DMS 273 (cell line): Measurements from ENCODE around the gene CELSR1.
A peak's percentile ranks its signal among the peaks of the same experiment; 100 is the strongest.

Experiments used
- DNase-seq: peaks from one replicate; lab custom pipeline; 2025; ENCODE audit not compliant: unreplicated experiment; lab: John Stamatoyannopoulos, UW

Gene CELSR1

DNA sequence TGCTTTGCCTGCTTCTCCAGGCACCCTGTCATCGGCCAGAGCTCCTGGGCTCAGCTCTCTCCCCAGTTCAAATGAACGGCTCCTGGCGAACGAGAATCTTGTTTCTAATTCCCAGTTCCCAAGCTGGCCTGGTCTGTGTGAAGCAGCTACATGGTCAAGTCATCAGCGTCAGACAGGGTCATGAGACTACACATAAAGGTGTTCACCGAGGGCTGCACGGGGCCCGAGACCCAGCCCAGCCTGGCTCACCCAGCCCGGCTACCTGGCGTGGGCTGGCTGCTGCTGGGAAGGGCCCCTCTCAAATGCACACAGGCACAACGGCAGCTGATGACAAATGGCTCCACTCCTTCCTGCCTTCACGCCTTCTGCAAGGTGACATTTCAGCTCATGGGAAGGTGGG lies 14.6 kb upstream of the CELSR1 start:
- no peak for DNase-seq

DNA sequence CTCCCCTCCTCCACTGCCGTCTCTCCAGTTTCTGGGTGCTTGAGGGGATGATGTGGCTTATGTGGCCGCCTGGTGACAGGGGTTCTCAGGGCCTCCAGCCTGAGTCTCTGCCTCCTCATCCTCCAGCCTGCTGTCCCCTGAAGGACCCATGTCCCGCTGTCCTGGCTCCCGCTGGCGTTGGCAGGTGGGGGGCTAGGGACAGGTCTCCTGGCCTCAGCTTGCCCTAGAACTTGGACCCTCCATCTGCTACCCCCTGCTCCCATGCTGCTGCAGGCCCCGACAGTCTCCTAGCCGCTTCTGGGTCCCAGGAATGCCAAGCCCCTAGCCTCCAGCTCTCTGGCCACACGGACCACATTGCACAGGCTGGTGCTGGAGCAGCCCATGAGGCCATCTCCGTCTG lies 13.9 kb upstream of the CELSR1 start:
- no peak for DNase-seq

GRCh38 chr22:46549971-46550641 lies 12.7 kb upstream of the CELSR1 start:
- DNase-seq: no peak

DNA sequence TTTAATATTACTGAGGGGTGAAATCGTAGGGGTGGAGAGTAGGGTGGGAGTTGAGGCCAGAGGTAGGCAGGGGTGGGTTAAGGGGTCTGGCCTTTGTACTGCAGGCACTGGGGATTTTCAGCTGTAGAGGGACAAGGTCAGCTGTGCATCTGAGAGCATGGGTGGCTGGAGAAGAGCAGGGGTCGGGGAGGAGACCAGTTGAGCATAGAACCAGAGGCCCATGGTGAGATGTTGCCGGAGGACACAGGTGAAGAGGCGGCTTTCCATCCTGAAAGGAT lies 12.1 kb upstream of the CELSR1 start:
- DNase-seq: no peak

DNA sequence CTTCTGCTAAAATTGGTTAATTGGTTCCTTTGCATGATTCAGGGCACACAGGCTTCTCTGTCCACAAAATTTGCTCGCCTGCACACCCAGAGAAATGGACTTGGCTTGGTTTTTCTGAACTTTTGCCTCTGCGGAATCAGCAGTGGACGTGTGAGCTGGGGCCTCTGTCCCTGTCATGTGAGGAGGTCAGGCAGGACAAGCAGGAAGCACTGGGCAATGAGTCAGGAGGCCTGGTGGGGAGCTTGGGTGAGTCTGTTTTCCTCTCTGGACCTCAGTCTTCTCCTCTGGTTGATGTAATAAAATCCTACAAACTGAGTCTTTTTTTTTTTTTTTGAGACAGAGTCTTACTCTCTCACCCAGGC lies 10.4 kb upstream of the CELSR1 start:
- DNase-seq: no peak

DNA sequence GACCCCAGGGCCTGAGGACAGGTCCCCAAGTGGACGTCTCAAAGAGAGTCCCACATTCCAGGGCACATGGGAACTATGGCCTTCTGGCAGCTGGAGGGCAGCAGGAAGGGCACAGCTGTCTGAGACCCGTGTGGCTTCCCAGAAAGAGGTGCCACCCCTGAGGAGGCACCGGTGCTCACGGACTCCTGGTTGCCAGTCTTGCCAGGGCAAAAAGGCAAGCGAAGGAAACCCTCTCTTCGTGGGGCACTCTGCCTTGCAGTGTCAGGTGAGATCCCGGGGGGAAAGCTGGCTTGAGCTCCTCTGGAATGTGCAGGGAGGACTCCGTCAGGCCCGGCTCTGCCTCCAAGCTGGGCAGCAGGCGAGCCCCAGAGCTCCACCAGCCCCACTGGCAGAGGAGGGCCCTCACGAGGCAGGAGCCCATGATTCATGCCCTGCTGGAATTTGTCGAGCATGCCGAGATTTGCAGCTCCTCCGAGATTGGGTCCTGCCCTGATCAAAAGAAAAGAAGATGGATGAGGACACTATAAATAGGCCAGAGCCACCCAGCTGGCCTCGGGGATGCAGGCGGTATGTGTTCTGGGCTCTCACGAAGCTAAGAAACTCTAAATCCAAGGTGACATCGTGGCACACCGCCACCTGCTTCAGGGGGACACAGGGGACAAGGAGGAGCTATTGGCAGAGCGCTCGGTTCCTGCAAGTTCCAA lies 9.9 kb upstream of the CELSR1 start:
- DNase-seq: no peak

GRCh38 chr22:46546466-46547178 lies 9.2 kb upstream of the CELSR1 start:
- no peak for DNase-seq

GRCh38 chr22:46545086-46545792 lies 7.8 kb upstream of the CELSR1 start:
- no peak for DNase-seq

DNA sequence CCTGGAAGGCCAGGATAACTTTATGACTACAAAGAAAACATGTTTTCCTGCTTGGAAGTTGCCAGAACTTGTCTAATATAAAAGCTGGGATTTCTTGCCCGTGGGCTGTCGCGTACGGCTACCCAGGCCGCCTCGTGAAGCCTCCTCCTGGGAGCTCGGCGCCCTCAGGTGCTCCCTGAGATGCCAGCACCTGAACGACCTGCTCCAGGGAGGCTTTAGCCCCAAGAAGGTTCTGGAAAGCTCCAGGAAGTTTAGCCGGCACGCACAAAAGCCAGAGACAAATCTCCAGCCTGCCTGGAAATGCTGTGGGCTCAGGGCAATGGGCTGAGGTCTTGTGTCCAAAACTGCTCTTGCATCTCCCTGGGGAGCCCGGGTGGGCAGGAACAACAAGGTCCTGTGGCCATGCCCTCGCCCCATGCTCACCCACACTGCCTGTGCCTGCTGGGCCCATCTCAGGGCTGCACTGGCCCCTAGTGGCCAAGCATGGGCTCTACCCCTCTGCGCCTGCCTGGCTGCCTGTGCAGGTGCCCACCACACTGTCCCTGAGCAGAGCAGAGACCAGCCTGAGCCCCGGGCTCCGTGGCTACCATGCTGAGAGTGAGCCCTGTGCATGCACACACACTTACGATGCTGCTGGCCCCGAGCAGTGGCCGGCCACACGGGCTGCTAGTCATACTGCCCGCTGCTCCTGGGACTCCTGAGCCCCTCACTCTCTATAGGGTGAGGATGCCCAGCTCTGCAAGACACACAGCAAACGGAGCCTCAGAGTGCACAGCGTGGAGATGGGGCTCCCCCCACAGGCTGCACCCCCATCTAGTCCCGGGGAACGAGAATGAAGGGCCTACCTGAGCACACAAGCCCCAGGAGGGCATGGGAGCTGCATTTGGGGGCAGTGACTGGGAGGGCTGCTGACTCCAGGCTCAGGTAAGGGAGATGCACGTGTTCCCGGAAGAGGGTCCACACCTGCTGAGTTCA lies 4.9 kb upstream of the CELSR1 start:
- DNase-seq: peak; percentile 76

GRCh38 chr22:46541536-46541935 lies 4.1 kb upstream of the CELSR1 start:
- DNase-seq: no peak

DNA sequence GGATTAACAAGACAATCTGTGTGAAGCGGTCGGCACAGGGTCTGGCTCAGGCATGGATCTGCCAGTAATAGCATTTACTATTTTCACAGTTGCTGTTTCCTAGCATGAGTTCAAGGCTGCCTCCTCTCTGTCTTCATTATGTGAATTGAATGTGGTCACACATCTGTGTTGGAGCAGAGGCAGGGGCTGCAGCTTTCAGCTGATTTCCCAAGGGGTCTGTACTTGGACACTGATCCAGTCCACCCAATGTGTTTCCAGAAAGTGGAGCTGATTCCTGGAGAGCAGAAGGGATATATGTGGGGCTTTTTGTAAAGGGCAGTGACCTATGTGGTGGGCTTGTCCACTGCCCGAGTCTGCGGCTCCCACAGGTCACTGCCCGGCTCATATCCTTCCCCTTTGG lies 3.5 kb upstream of the CELSR1 start:
- DNase-seq: no peak

DNA sequence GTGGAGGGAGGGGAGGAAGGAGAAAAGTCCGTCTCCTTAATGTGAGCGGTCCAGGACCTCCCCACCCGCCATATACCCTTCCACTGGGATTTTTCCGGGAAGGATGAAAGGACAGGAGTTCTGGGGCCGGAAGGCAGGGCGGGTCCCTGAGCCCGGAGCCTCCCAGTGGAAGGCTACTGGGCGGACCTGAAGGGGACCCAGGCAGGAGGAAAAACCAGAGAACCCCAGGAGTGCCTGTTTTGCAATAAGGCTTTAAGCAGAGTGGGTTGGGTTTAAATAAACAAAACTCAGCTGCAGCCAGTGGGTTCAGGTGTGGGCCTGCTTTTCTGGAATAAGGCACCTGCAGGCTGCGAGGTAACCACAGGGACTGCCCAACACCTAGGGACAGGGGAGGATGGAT lies 1.7 kb upstream of the CELSR1 start:
- no peak for DNase-seq

- no peak for DNase-seq
Observed at GRCh38 chr22:46538814-46539160, 1.4 kb upstream of the CELSR1 start.

GRCh38 chr22:46537946-46538813 lies 760 bp upstream of the CELSR1 start:
- peak; percentile 40 for DNase-seq

- peak; percentile 67 for DNase-seq
Observed at GRCh38 chr22:46536537-46537224, 739 bp downstream of the CELSR1 start.

- no peak for DNase-seq
Observed at GRCh38 chr22:46535876-46536536, 1.4 kb downstream of the CELSR1 start.

GRCh38 chr22:46534901-46535630 lies 2.4 kb downstream of the CELSR1 start:
- DNase-seq: no peak

DNA sequence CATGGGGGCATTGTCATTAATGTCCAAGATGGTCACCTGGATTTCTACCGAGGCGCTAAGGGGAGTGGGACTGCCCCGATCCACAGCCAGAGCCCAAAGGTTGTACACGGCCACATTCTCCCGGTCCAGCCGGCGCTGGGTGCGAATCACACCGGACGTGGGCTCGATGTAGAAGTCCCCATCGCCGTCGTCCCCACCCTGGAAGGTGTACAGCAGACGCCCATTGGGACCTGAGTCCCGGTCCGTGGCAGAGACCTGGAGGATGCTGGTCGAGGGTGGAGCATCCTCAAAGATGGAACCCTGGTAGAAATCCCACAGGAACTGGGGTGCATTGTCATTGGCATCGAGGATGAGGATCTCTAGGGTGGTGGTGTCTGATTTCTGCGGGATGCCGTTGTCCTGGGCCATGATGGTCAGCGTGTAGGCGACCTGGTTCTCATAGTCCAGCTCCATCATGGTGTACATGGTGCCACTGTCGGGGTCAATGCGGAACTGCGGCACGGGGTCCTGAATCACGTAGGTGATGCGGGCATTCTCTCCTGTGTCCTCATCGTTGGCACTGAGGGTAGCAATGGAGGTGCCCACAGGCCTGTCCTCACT lies 3.1 kb downstream of the CELSR1 start:
- DNase-seq: no peak
